ENCODE measurements around the gene FBXW8.

GRCh38 chr12:117076410-117077372 lies 165.9 kb downstream of the FBXW8 start:
- TF ChIP-seq CTCF (IDR thresholded peaks at IDR 0.05; ENCODE audit: low read depth, low read length, poor library complexity, severe bottlenecking) = no peak
- TF ChIP-seq EZH2phosphoT487 (IDR thresholded peaks at IDR 0.05; ENCODE audit: borderline replicate concordance, low read length) = no peak
